PC-3 (cell line): Measurements from ENCODE around the gene WWC2. TPM values are rescaled to one million over a fixed set of nuclear protein-coding genes. Genes with fewer than 3 reads are reported as not detected.
A peak's percentile ranks its signal among the peaks of the same experiment; 100 is the strongest.

Source experiments
- ATAC-seq: fragments of 200-7000 bp; cut with Tn5 transposase; 2 replicates; pipeline ENCODE4 v1.9.1; 2020; ENCODE audit warnings: mild to moderate bottlenecking, moderate library complexity
- BruUV-seq: library from RNA; stranded (reverse); fragments of 400-500 nt; replicated peaks from 2 replicates; lab custom pipeline; 2021; lab: Mats Ljungman, UMichigan
- CTCF ChIA-PET: fragments of 300-600 bp; sonication (Branson Sonifier 250); formaldehyde crosslinking; loops from one replicate; lab custom pipeline; 2022; ENCODE audit warnings: antibody characterized with exemption; lab: Charles Lee
- POLR2A ChIA-PET: fragments of 300-600 bp; sonication (Branson Sonifier 250); formaldehyde crosslinking; loops from one replicate; lab custom pipeline; 2022; ENCODE audit warnings: antibody characterized with exemption; ENCODE audit not compliant: unreplicated experiment; lab: Charles Lee
- DNase-seq: peaks from one replicate; pipeline ENCODE4 v3.0.0-alpha.2; 2015
- H2AFZ ChIP-seq: fragments of 300-600 bp; sonication (generic); 2 replicates; pipeline ENCODE4 v1.6.0; 2016; ENCODE audit warnings: antibody characterized with exemption, low read length
- H3F3A ChIP-seq: fragments of 300-600 bp; sonication (generic); one replicate; pipeline ENCODE4 v1.6.0; 2017; ENCODE audit warnings: antibody characterized with exemption, low read length, control low read depth, mild to moderate bottlenecking; ENCODE audit not compliant: unreplicated experiment
- H3K27ac ChIP-seq: fragments of 300-600 bp; sonication (generic); 2 replicates; pipeline ENCODE4 v1.5.1; 2016; ENCODE audit warnings: mild to moderate bottlenecking, low read length
- H3K27me3 ChIP-seq: fragments of 300-600 bp; sonication (generic); 2 replicates; pipeline ENCODE4 v1.6.1; 2016; ENCODE audit warnings: low read length, mixed read lengths
- H3K36me3 ChIP-seq: fragments of 300-600 bp; sonication (generic); 2 replicates; pipeline ENCODE4 v1.6.1; 2016; ENCODE audit warnings: low read depth, mixed run types, low read length, mixed read lengths
- H3K4me1 ChIP-seq: fragments of 300-600 bp; sonication (generic); 2 replicates; pipeline ENCODE4 v1.5.1; 2016; ENCODE audit warnings: low read length; ENCODE audit not compliant: insufficient read depth
- H3K4me2 ChIP-seq: fragments of 300-600 bp; sonication (generic); 2 replicates; pipeline ENCODE4 v1.6.0; 2016; ENCODE audit warnings: low read length
- H3K4me3 ChIP-seq: fragments of 300-600 bp; sonication (generic); 2 replicates; pipeline ENCODE4 v1.5.1; 2016; ENCODE audit warnings: mild to moderate bottlenecking, low read length, mixed read lengths
- H3K79me2 ChIP-seq: fragments of 300-600 bp; sonication (generic); 2 replicates; pipeline ENCODE4 v1.6.1; 2017; ENCODE audit warnings: low read length, mixed read lengths
- H3K9ac ChIP-seq: fragments of 300-600 bp; sonication (generic); 2 replicates; pipeline ENCODE4 v1.6.0; 2016; ENCODE audit warnings: mild to moderate bottlenecking, low read length
- H3K9me2 ChIP-seq: fragments of 300-600 bp; sonication (generic); replicated peaks from 2 replicates; pipeline ENCODE4 v1.6.1; 2016; ENCODE audit warnings: mixed run types, low read length, mixed read lengths
- H3K9me3 ChIP-seq: fragments of 300-600 bp; sonication (generic); 2 replicates; pipeline ENCODE4 v1.6.1; 2016; ENCODE audit warnings: low read length, mixed read lengths
- H4K20me1 ChIP-seq: fragments of 300-600 bp; sonication (generic); 2 replicates; pipeline ENCODE4 v1.6.1; 2016; ENCODE audit warnings: low read length, mixed read lengths
- CTCF ChIP-seq: fragments of 300-600 bp; sonication (generic); conservative IDR thresholded peaks from 2 replicates; pipeline ENCODE4 v1.5.1; 2017; ENCODE audit warnings: antibody characterized with exemption, low read depth, mild to moderate bottlenecking, low read length
- EZH2 ChIP-seq: fragments of 300-600 bp; sonication (generic); IDR thresholded peaks from one replicate; pipeline ENCODE4 v1.6.1; 2017; ENCODE audit warnings: antibody characterized with exemption, mild to moderate bottlenecking, low read length; ENCODE audit not compliant: unreplicated experiment
- EZH2phosphoT487 ChIP-seq: fragments of 300-600 bp; sonication (generic); IDR thresholded peaks from 2 replicates; pipeline ENCODE4 v1.6.1; 2018; ENCODE audit warnings: mild to moderate bottlenecking, antibody characterized with exemption, low read length, borderline replicate concordance
- intact Hi-C: fragments of 100-400 bp; cut with micrococcal nuclease; formaldehyde crosslinking; loops from 2 replicates; pipeline ENCODE4 v1.9.0; 2023
- total RNA-seq: library from RNA; depleted of rRNA; stranded (reverse); fragments of >200 nt; gene quantifications from 2 replicates; pipeline ENCODE4 v1.2.3, GENCODE V29; 2014

WWC2 gene
- total RNA-seq, 1 experiment from 2014 or later = 15.8 TPM

GRCh38 chr4:183097231-183098018 lies 1.6 kb upstream of the WWC2 start:
- TF ChIP-seq EZH2 (no peak), CTCF (no peak), EZH2phosphoT487 (no peak)
- ChIA-PET POLR2A (interaction anchor here (0.6 kb wide), 2 partner anchors 20 to 562 kb away, joined by 4 to 8 read pairs; no protein-coding TSS in a partner anchor), CTCF (no interaction called here)
- intact Hi-C loops = no loop called here
- DNase-seq (no peak), ATAC-seq (no peak)
- peaks cover 32% of the 10 kb centered on the region for H3K79me2 ChIP-seq
- no peaks in the 10 kb centered on the region for H3K36me3 ChIP-seq
- BruUV-seq = no TSS peak
- H3K9ac ChIP-seq = peak overlapping the region; percentile 72; the same call in 1 of the 2 replicates
- H3K9me2 ChIP-seq = no peaks in the 10 kb centered on the region
- peak overlapping the region; percentile 93 for H3K4me3 ChIP-seq
- H3F3A ChIP-seq = no peaks in the 10 kb centered on the region
- peak overlapping the region; percentile 95 for H2AFZ ChIP-seq
- H3K27me3 ChIP-seq = no peaks in the 10 kb centered on the region
- peak overlapping the region; percentile 86 for H3K4me2 ChIP-seq
- H3K9me3 ChIP-seq = no peaks in the 10 kb centered on the region
- peaks cover 24% of the 10 kb centered on the region for H3K4me1 ChIP-seq
- H3K27ac ChIP-seq = no peak overlapping the region
- no peaks in the 10 kb centered on the region for H4K20me1 ChIP-seq

GRCh38 chr4:183098019-183098722 lies 886 bp upstream of the WWC2 start:
- BruUV-seq = TSS peak; percentile 57
- ATAC-seq (peak; percentile 43), DNase-seq (peak; percentile 42)
- no peaks in the 10 kb centered on the region for H4K20me1 ChIP-seq
- H3K4me2 ChIP-seq = peak overlapping the region; percentile 86
- H3K4me3 ChIP-seq = peak overlapping the region; percentile 93
- H3K9me2 ChIP-seq = no peaks in the 10 kb centered on the region
- no peak for TF ChIP-seq EZH2phosphoT487
- TF ChIP-seq EZH2 = no peak
- TF ChIP-seq CTCF = no peak
- no peaks in the 10 kb centered on the region for H3K9me3 ChIP-seq
- no peaks in the 10 kb centered on the region for H3K36me3 ChIP-seq
- peaks cover 25% of the 10 kb centered on the region for H3K4me1 ChIP-seq
- H3F3A ChIP-seq = no peaks in the 10 kb centered on the region
- ChIA-PET CTCF (interaction anchor here (0.9 kb wide), 1 partner anchor 158 kb away, joined by 9 read pairs; no protein-coding TSS in a partner anchor), POLR2A (interaction anchor here (0.6 to 0.7 kb wide), 3 partner anchors 152 to 561 kb away, joined by 3 to 4 read pairs (median 3); no protein-coding TSS in a partner anchor)
- H3K27ac ChIP-seq = peak overlapping the region; percentile 47
- intact Hi-C loops = no loop called here
- peak overlapping the region; percentile 72 for H3K9ac ChIP-seq
- H3K79me2 ChIP-seq = peaks cover 40% of the 10 kb centered on the region
- H2AFZ ChIP-seq = peak overlapping the region; percentile 95
- no peaks in the 10 kb centered on the region for H3K27me3 ChIP-seq
